MM.1S (cell line): ENCODE measurements around the gene TFCP2L1.
"Not testable (repeated sequence)": the region's sequence is repeated elsewhere in the genome, so short reads cannot be mapped to it uniquely, and the experiment has no call there.

ENCODE experiments used
- DNase-seq: peaks from one replicate; pipeline ENCODE4 v3.0.0-alpha.2; 2015
- H2AFZ ChIP-seq: fragments of 300-600 bp; sonication (generic); 2 replicates; pipeline ENCODE4 v1.6.0; 2016; ENCODE audit warnings: antibody characterized with exemption, low read length
- H3F3A ChIP-seq: fragments of 300-600 bp; sonication (generic); 2 replicates; pipeline ENCODE4 v1.6.1; 2016; ENCODE audit warnings: mild to moderate bottlenecking, antibody characterized with exemption, low read length, moderate library complexity, mixed read lengths; ENCODE audit not compliant: insufficient read depth
- H3K27ac ChIP-seq: fragments of 300-600 bp; sonication (generic); 2 replicates; pipeline ENCODE4 v1.5.1; 2016; ENCODE audit warnings: mild to moderate bottlenecking, low read length
- H3K27me3 ChIP-seq: fragments of 300-600 bp; sonication (generic); replicated peaks from 2 replicates; pipeline ENCODE4 v1.6.0; 2016; ENCODE audit warnings: low read length; ENCODE audit not compliant: insufficient read depth
- H3K36me3 ChIP-seq: fragments of 300-600 bp; sonication (generic); replicated peaks from 2 replicates; pipeline ENCODE4 v1.6.1; 2016; ENCODE audit warnings: mild to moderate bottlenecking, low read length, mixed read lengths; ENCODE audit not compliant: insufficient read depth
- H3K4me1 ChIP-seq: fragments of 300-600 bp; sonication (generic); 2 replicates; pipeline ENCODE4 v1.6.1; 2016; ENCODE audit warnings: low read length, mixed read lengths
- H3K4me2 ChIP-seq: fragments of 300-600 bp; sonication (generic); 2 replicates; pipeline ENCODE4 v1.6.0; 2016; ENCODE audit warnings: low read depth, low read length
- H3K4me3 ChIP-seq: fragments of 300-600 bp; sonication (generic); 2 replicates; pipeline ENCODE4 v1.5.1; 2016; ENCODE audit warnings: low read length, mixed read lengths
- H3K79me2 ChIP-seq: fragments of 300-600 bp; sonication (generic); 2 replicates; pipeline ENCODE4 v1.6.1; 2016; ENCODE audit warnings: mixed run types, low read length, mixed read lengths
- H3K9ac ChIP-seq: fragments of 300-600 bp; sonication (generic); 2 replicates; pipeline ENCODE4 v1.6.1; 2016; ENCODE audit warnings: low read length, mixed read lengths
- H3K9me2 ChIP-seq: fragments of 300-600 bp; sonication (generic); replicated peaks from 2 replicates; pipeline ENCODE4 v1.6.1; 2016; ENCODE audit warnings: mild to moderate bottlenecking, low read length, mixed read lengths; ENCODE audit not compliant: insufficient read depth
- H3K9me3 ChIP-seq: fragments of 300-600 bp; sonication (generic); replicated peaks from 2 replicates; pipeline ENCODE4 v1.6.1; 2016; ENCODE audit warnings: mild to moderate bottlenecking, low read length, mixed read lengths; ENCODE audit not compliant: insufficient read depth
- H4K20me1 ChIP-seq: fragments of 300-600 bp; sonication (generic); 2 replicates; pipeline ENCODE4 v1.6.1; 2016; ENCODE audit warnings: mild to moderate bottlenecking, low read length, moderate library complexity, mixed read lengths; ENCODE audit not compliant: insufficient read depth
- CTCF ChIP-seq: fragments of 300-600 bp; sonication (generic); IDR thresholded peaks from 2 replicates; pipeline ENCODE4 v1.5.1; 2016; ENCODE audit warnings: antibody characterized with exemption, low read length, mixed read lengths
- EZH2 ChIP-seq: fragments of 300-600 bp; sonication (generic); optimal IDR thresholded peaks from 2 replicates; pipeline ENCODE3; 2017; ENCODE audit warnings: low read depth, mild to moderate bottlenecking, antibody characterized with exemption, low read length, mixed read lengths
- EZH2phosphoT487 ChIP-seq: fragments of 300-600 bp; sonication (generic); IDR thresholded peaks from 2 replicates; pipeline ENCODE4 v1.6.1; 2018; ENCODE audit warnings: antibody characterized with exemption, low read length

The TFCP2L1 gene

GRCh38 chr2:121272596-121272995, 12.4 kb downstream of the TFCP2L1 start:
- no peak overlapping the region for H3K27ac ChIP-seq
- H3K4me2 ChIP-seq = no peak overlapping the region
- no peak overlapping the region for H3K4me3 ChIP-seq
- H2AFZ ChIP-seq = no peak overlapping the region
- H3K4me1 ChIP-seq = no peaks in the 10 kb centered on the region
- no peaks in the 10 kb centered on the region for H3K27me3 ChIP-seq
- H3K9me2 ChIP-seq = no peaks in the 10 kb centered on the region
- no peaks in the 10 kb centered on the region for H3F3A ChIP-seq
- H3K79me2 ChIP-seq = no peaks in the 10 kb centered on the region
- H3K36me3 ChIP-seq = no peaks in the 10 kb centered on the region
- H3K9ac ChIP-seq = no peak overlapping the region
- no peaks in the 10 kb centered on the region for H3K9me3 ChIP-seq
- H4K20me1 ChIP-seq = no peaks in the 10 kb centered on the region
- DNase-seq = no peak
- no peak for TF ChIP-seq EZH2phosphoT487
- no peak for TF ChIP-seq EZH2
- no peak for TF ChIP-seq CTCF

- H3K9ac ChIP-seq, H3K79me2 ChIP-seq, H3K4me2 ChIP-seq, H2AFZ ChIP-seq, H3K36me3 ChIP-seq, H3K27me3 ChIP-seq, DNase-seq, H3K4me1 ChIP-seq, H3K9me2 ChIP-seq, H3K27ac ChIP-seq, H4K20me1 ChIP-seq, H3K9me3 ChIP-seq, H3F3A ChIP-seq, H3K4me3 ChIP-seq: not testable (repeated sequence)
These were observed 15.6 kb downstream of the TFCP2L1 start for GRCh38 chr2:121269436-121269835.

- no peak overlapping the region for H3K9ac ChIP-seq
- H3K36me3 ChIP-seq = no peaks in the 10 kb centered on the region
- H3K9me2 ChIP-seq = no peaks in the 10 kb centered on the region
- H3K4me1 ChIP-seq = no peaks in the 10 kb centered on the region
- H2AFZ ChIP-seq = no peak overlapping the region
- H4K20me1 ChIP-seq = no peaks in the 10 kb centered on the region
- no peaks in the 10 kb centered on the region for H3K79me2 ChIP-seq
- DNase-seq = no peak
- no peaks in the 10 kb centered on the region for H3K27me3 ChIP-seq
- H3K4me3 ChIP-seq = no peak overlapping the region
- no peak for TF ChIP-seq EZH2
- no peak overlapping the region for H3K4me2 ChIP-seq
- no peak overlapping the region for H3K27ac ChIP-seq
- H3K9me3 ChIP-seq = no peaks in the 10 kb centered on the region
- no peaks in the 10 kb centered on the region for H3F3A ChIP-seq
These were observed 18.4 kb downstream of the TFCP2L1 start for GRCh38 chr2:121266543-121267106.

- Histone ChIP-seq H3F3A (no peaks in the 10 kb centered on the region), H3K4me1 (no peaks in the 10 kb centered on the region), H3K27me3 (no peaks in the 10 kb centered on the region), H3K4me2 (no peak overlapping the region), H4K20me1 (no peaks in the 10 kb centered on the region), H3K27ac (no peak overlapping the region), H3K9me2 (no peaks in the 10 kb centered on the region), H3K36me3 (no peaks in the 10 kb centered on the region), H3K4me3 (no peak overlapping the region), H3K9me3 (no peaks in the 10 kb centered on the region), H3K9ac (no peak overlapping the region), H3K79me2 (no peaks in the 10 kb centered on the region), H2AFZ (no peak overlapping the region)
- TF ChIP-seq EZH2 (no peak), CTCF (no peak), EZH2phosphoT487 (no peak)
- no peak for DNase-seq
These were observed 20.8 kb downstream of the TFCP2L1 start for GRCh38 chr2:121263996-121264715.
